NB4 (cell line): Measurements from ENCODE around the gene ATG101.

Source experiments
- MYC ChIP-seq: IDR thresholded peaks from 2 replicates; pipeline ENCODE4 v1.6.1; 2011; ENCODE audit warnings: low read depth, low read length
- POLR2A ChIP-seq: IDR thresholded peaks from 2 replicates; pipeline ENCODE4 v1.6.1; 2011; ENCODE audit warnings: mild to moderate bottlenecking; ENCODE audit not compliant: insufficient read length; ENCODE audit errors: extremely low read depth
- TF ChIP-seq, protein P1 (sequence below): IDR thresholded peaks from one replicate; pipeline ENCODE4 v1.5.1; 2012; ENCODE audit warnings: low read depth, low read length
- TF ChIP-seq, protein P2 (sequence below): IDR thresholded peaks from 2 replicates; pipeline ENCODE4 v1.6.1; 2011; ENCODE audit warnings: low read depth, low read length

DNA sequence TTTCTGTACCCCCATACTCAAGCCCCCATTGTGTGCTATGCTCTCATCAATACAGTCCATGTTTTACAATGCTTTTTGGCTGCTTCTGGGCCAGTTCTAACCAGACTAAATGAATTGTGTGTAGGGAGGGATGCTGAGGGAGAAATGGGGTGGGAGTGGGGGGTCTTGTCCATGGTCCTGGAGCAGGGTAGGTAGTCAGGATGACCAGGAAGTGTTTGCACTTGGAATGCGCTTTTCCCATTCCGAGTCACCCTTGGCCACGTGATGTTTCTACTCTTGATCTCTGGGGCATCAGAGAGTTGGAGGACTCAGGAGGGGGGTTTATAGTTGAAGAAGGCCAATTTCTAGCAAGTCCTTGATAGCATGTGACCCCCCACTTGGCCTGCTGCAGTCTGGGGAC lies 8.5 kb downstream of the ATG101 start:
- no peak for TF ChIP-seq POLR2A
- TF ChIP-seq, protein P1, sequence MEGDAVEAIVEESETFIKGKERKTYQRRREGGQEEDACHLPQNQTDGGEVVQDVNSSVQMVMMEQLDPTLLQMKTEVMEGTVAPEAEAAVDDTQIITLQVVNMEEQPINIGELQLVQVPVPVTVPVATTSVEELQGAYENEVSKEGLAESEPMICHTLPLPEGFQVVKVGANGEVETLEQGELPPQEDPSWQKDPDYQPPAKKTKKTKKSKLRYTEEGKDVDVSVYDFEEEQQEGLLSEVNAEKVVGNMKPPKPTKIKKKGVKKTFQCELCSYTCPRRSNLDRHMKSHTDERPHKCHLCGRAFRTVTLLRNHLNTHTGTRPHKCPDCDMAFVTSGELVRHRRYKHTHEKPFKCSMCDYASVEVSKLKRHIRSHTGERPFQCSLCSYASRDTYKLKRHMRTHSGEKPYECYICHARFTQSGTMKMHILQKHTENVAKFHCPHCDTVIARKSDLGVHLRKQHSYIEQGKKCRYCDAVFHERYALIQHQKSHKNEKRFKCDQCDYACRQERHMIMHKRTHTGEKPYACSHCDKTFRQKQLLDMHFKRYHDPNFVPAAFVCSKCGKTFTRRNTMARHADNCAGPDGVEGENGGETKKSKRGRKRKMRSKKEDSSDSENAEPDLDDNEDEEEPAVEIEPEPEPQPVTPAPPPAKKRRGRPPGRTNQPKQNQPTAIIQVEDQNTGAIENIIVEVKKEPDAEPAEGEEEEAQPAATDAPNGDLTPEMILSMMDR = no peak
- TF ChIP-seq, protein P2, sequence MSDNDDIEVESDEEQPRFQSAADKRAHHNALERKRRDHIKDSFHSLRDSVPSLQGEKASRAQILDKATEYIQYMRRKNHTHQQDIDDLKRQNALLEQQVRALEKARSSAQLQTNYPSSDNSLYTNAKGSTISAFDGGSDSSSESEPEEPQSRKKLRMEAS = no peak
- TF ChIP-seq MYC = no peak
